Esophagus squamous epithelium (tissue), 5 donors: ENCODE results near the gene RAB19. TPM values are rescaled to one million over a fixed set of nuclear protein-coding genes. Genes with fewer than 3 reads are reported as not detected.
A peak's percentile ranks its signal among the peaks of the same experiment; 100 is the strongest.

Source experiments
- DNase-seq: peaks from one replicate; lab custom pipeline; 2025; lab: John Stamatoyannopoulos, UW
- H3K27ac ChIP-seq, 4 donors: fragments of 200-600 bp; sonication (generic); one replicate each; pipeline ENCODE4 v1.5.1; 2016 to 2019; ENCODE audit warnings: mild to moderate bottlenecking in 1 of 4
- H3K27me3 ChIP-seq, 4 donors: fragments of 200-600 bp; sonication (generic); 1 replicate in 3 of 4; 2 replicates in 1 of 4; pipeline versions ENCODE4 v1.5.1 to v1.6.0; 2017 to 2021; ENCODE audit warnings: antibody characterized with exemption in 1 of 4
- H3K36me3 ChIP-seq, 3 donors: fragments of 200-600 bp; sonication (generic); one replicate each; pipeline ENCODE4 v1.5.1; 2016 to 2019
- H3K4me1 ChIP-seq, 3 donors: fragments of 200-600 bp; sonication (generic); one replicate each; pipeline ENCODE4 v1.5.1; 2017 to 2019
- H3K4me3 ChIP-seq, 4 donors: fragments of 200-600 bp; sonication (generic); 1 replicate in 3 of 4; 2 replicates in 1 of 4; pipeline ENCODE4 v1.5.1; 2016 to 2019; ENCODE audit warnings: mild to moderate bottlenecking in 2 of 4, moderate library complexity in 1 of 4
- H3K9me3 ChIP-seq, 3 donors: fragments of 200-600 bp; sonication (generic); one replicate each; pipeline ENCODE4 v1.5.1; 2016 to 2019
- POLR2A ChIP-seq, 4 donors: fragments of 450-650 bp; IDR thresholded peaks; one replicate each; pipeline ENCODE4 v1.6.1; 2017; ENCODE audit warnings: antibody characterized with exemption in 4 of 4, mild to moderate bottlenecking in 4 of 4, moderate library complexity in 3 of 4
- WGBS, 2 donors: methylation state at CpG; one replicate each; pipeline ENCODE4 v1.1.5; 2018; 5-methylcytosine and 5-hydroxymethylcytosine counted together
- intact Hi-C: fragments of 100-400 bp; cut with DNase I; formaldehyde crosslinking; loops from one replicate; pipeline ENCODE4 v1.15.0; 2022
- small RNA-seq, 4 donors: library from RNA; depleted of rRNA; stranded (forward); fragments of <200 nt; gene quantifications; one replicate each; pipeline ENCODE3, GENCODE V24; 2016
- total RNA-seq, 4 donors: library from RNA; depleted of rRNA; stranded (reverse); fragments of >200 nt; gene quantifications; one replicate each; pipeline ENCODE4 v1.1.0, GENCODE V29; 2016
- TF ChIP-seq, protein P1 (sequence below), 6 experiments: fragments of 450-650 bp in 4 of 6; fragments of 200-600 bp in 2 of 6; sonication (generic) in 2 of 6; IDR thresholded peaks; one replicate each; pipeline ENCODE4 v1.5.1; 2016 to 2019; ENCODE audit warnings: antibody characterized with exemption in 6 of 6, mild to moderate bottlenecking in 4 of 6, moderate library complexity in 4 of 6
- donor health status: DM: yes; HTN: yes; CAD: no.

The RAB19 gene
- total RNA-seq, 4 donors from 2014 or later, result 0.57 to 0.68 TPM; not detected in 2

DNA sequence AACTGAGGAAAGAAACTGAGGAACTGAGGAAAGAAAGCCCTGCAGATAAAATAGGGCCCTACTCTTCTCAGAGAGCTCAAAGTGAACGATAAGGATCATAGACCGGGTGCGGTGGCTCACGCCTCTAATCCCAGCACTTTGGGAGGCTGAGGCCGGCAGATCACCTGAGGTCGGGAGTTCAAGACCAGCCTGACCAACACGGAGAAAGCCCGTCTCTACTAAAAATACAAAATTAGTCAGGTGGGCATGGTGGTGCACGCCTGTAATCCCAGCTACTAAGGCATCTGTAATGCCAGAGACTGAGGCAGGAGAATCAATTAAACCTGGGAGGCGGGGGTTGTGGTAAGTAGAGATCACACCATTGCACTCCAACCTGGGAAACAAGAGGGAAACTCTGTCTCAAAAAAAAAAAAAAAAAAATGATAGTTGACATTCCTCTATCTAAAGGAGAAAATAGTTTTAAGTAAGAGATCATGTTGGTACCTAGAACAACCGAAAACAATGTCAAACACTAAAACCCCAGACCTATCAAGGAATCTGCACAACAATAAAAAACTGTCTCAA is 72.9 kb downstream of the RAB19 start:
- 72 to 76% methylated on average over 11 of the region's 11 CpGs for WGBS, 2 donors
- intact Hi-C loops, result no loop called here
- H3K4me3 ChIP-seq, result peak overlapping the region in 1 of 4 donors; percentile 86
- peak overlapping the region in 3 of 4 donors; percentile 86 to 97 (median 89) for H3K27ac ChIP-seq
- peaks cover 3 to 46% (median 15%) of the 10 kb centered on the region in 3 donors for H3K4me1 ChIP-seq
- no peaks in the 10 kb centered on the region for H3K27me3 ChIP-seq
- no peaks in the 10 kb centered on the region for H3K9me3 ChIP-seq
- DNase-seq, result no peak
- H3K36me3 ChIP-seq, result peaks cover 0 to 6% (median 0%) of the 10 kb centered on the region in 3 donors
- no peak for TF ChIP-seq POLR2A (IDR thresholded peaks at IDR 0.05)
- TF ChIP-seq, protein P1, sequence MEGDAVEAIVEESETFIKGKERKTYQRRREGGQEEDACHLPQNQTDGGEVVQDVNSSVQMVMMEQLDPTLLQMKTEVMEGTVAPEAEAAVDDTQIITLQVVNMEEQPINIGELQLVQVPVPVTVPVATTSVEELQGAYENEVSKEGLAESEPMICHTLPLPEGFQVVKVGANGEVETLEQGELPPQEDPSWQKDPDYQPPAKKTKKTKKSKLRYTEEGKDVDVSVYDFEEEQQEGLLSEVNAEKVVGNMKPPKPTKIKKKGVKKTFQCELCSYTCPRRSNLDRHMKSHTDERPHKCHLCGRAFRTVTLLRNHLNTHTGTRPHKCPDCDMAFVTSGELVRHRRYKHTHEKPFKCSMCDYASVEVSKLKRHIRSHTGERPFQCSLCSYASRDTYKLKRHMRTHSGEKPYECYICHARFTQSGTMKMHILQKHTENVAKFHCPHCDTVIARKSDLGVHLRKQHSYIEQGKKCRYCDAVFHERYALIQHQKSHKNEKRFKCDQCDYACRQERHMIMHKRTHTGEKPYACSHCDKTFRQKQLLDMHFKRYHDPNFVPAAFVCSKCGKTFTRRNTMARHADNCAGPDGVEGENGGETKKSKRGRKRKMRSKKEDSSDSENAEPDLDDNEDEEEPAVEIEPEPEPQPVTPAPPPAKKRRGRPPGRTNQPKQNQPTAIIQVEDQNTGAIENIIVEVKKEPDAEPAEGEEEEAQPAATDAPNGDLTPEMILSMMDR (IDR thresholded peaks at IDR 0.05), result no peak

Small RNAs within 50 kb of the gene (small RNA-seq; reads per million reads assigned to genes)
- gene RNA5SP247, result 0 reads per million in 4 donors
- gene RNA5SP248, result 83.9 to 213 (median 95.1) reads per million in 4 donors

Other genes with a start within 250 kb of the RAB19 start
- 10 to 100 TPM; 11.5 to 28.3 (median 19.9) TPM for gene KDM7A, start 227.1 kb upstream of the RAB19 start, total RNA-seq
- 10 to 100 TPM; 17.8 to 44.4 (median 20.9) TPM for gene SLC37A3, start 5.5 kb upstream of the RAB19 start, total RNA-seq
- gene MKRN1, start 75.4 kb downstream of the RAB19 start, total RNA-seq, result 10 to 100 TPM; 42.6 to 66.4 (median 43.5) TPM
- gene DENND2A, start 236.8 kb downstream of the RAB19 start, total RNA-seq, result 10 to 100 TPM in 1 of 4 donors, 1 to 10 TPM in 2, under 1 TPM in 1; 0.92 to 11.1 (median 1.9) TPM